H9 (cell line): ENCODE data around the gene PSMB9. TPM values are rescaled to one million over a fixed set of nuclear protein-coding genes. Genes with fewer than 3 reads are reported as not detected.

Experiments used
- DNase-seq: peaks from one replicate; pipeline ENCODE4 v3.0.0-alpha.2; 2017
- H2AFZ ChIP-seq: one replicate; pipeline ENCODE4 v1.6.1; 2013; ENCODE audit warnings: mild to moderate bottlenecking, low read length, control low read depth, moderate library complexity
- H2AK5ac ChIP-seq: 2 replicates; pipeline ENCODE4 v1.6.1; 2013; ENCODE audit warnings: low read length, control low read depth, mixed read lengths; ENCODE audit not compliant: insufficient read length
- H2BK120ac ChIP-seq: one replicate; pipeline ENCODE4 v1.6.1; 2013; ENCODE audit warnings: low read depth, mild to moderate bottlenecking, low read length, control low read depth, inconsistent platforms; ENCODE audit not compliant: poor library complexity, severe bottlenecking
- H2BK12ac ChIP-seq: 2 replicates; pipeline ENCODE4 v1.6.1; 2013; ENCODE audit warnings: low read length, control low read depth, mixed read lengths, low read depth; ENCODE audit not compliant: insufficient read length
- H2BK15ac ChIP-seq: 2 replicates; pipeline ENCODE4 v1.6.1; 2013; ENCODE audit warnings: low read depth, low read length, control low read depth
- H2BK20ac ChIP-seq: one replicate; pipeline ENCODE4 v1.6.1; 2013; ENCODE audit warnings: low read depth, mild to moderate bottlenecking, low read length, control low read depth, inconsistent platforms; ENCODE audit not compliant: poor library complexity, severe bottlenecking
- H2BK5ac ChIP-seq: 2 replicates; pipeline ENCODE4 v1.6.1; 2013; ENCODE audit warnings: low read length, control low read depth, mixed read lengths; ENCODE audit not compliant: insufficient read length
- H3K14ac ChIP-seq: 2 replicates; pipeline ENCODE4 v1.6.1; 2013; ENCODE audit warnings: low read length, control low read depth; ENCODE audit not compliant: insufficient read depth
- H3K18ac ChIP-seq: 2 replicates; pipeline ENCODE4 v1.6.1; 2013; ENCODE audit warnings: low read depth, mild to moderate bottlenecking, mixed read lengths, low read length, control low read depth; ENCODE audit not compliant: insufficient read length
- H3K23ac ChIP-seq: 2 replicates; pipeline ENCODE4 v1.6.1; 2013; ENCODE audit warnings: low read length, control low read depth, mixed read lengths, low read depth; ENCODE audit not compliant: insufficient read length
- H3K23me2 ChIP-seq: 2 replicates; pipeline ENCODE4 v1.6.1; 2013; ENCODE audit warnings: low read depth, mild to moderate bottlenecking, mixed read lengths, low read length, control low read depth; ENCODE audit not compliant: insufficient read length, poor library complexity, severe bottlenecking
- H3K27ac ChIP-seq: 2 replicates; pipeline ENCODE4 v1.5.1; 2013; ENCODE audit warnings: low read length, control low read depth, mixed read lengths, low read depth; ENCODE audit not compliant: insufficient read length
- H3K27me3 ChIP-seq: 2 replicates; pipeline ENCODE4 v1.6.1; 2013; ENCODE audit warnings: low read length, control low read depth, inconsistent platforms; ENCODE audit not compliant: insufficient read depth
- H3K4ac ChIP-seq: 2 replicates; pipeline ENCODE4 v1.6.1; 2013; ENCODE audit warnings: low read depth, mild to moderate bottlenecking, control low read depth, inconsistent platforms, low read length, moderate library complexity
- H3K4me1 ChIP-seq: 2 replicates; pipeline ENCODE4 v1.6.1; 2013; ENCODE audit warnings: low read length, control low read depth, inconsistent platforms; ENCODE audit not compliant: insufficient read depth
- H3K4me2 ChIP-seq: 2 replicates; pipeline ENCODE4 v1.6.1; 2013; ENCODE audit warnings: low read length, control low read depth, mixed read lengths; ENCODE audit not compliant: insufficient read length, insufficient read depth
- H3K56ac ChIP-seq: 2 replicates; pipeline ENCODE4 v1.6.1; 2013; ENCODE audit warnings: low read depth, mild to moderate bottlenecking, mixed read lengths, low read length, control low read depth; ENCODE audit not compliant: insufficient read length
- H3K79me1 ChIP-seq: 2 replicates; pipeline ENCODE4 v1.6.1; 2013; ENCODE audit warnings: low read depth, mild to moderate bottlenecking, moderate library complexity, low read length, control low read depth, inconsistent platforms; ENCODE audit not compliant: insufficient read depth, poor library complexity, severe bottlenecking
- H3K79me2 ChIP-seq: 2 replicates; pipeline ENCODE4 v1.6.1; 2013; ENCODE audit warnings: low read length, control low read depth, inconsistent platforms; ENCODE audit not compliant: insufficient read depth
- H3K9ac ChIP-seq: 2 replicates; pipeline ENCODE4 v1.6.1; 2013; ENCODE audit warnings: low read length, control low read depth, mixed read lengths; ENCODE audit not compliant: insufficient read length; ENCODE audit errors: extremely low read depth
- H3K9me3 ChIP-seq: one replicate; pipeline ENCODE4 v1.6.1; 2013; ENCODE audit warnings: low read depth, low read length, inconsistent platforms; ENCODE audit not compliant: control insufficient read depth
- H3T11ph ChIP-seq: one replicate; pipeline ENCODE4 v1.6.1; 2013; ENCODE audit warnings: mild to moderate bottlenecking, low read length, control low read depth, inconsistent platforms
- H4K20me1 ChIP-seq: one replicate; pipeline ENCODE4 v1.6.1; 2013; ENCODE audit not compliant: control insufficient read depth, insufficient read length, insufficient read depth
- H4K5ac ChIP-seq: 2 replicates; pipeline ENCODE4 v1.6.1; 2013; ENCODE audit warnings: low read depth, mild to moderate bottlenecking, mixed read lengths, low read length, control low read depth; ENCODE audit not compliant: insufficient read length
- H4K8ac ChIP-seq: replicated peaks from 2 replicates; pipeline ENCODE4 v1.6.1; 2013; ENCODE audit warnings: low read length, control low read depth, mixed read lengths, low read depth; ENCODE audit not compliant: insufficient read length
- H4K91ac ChIP-seq: 2 replicates; pipeline ENCODE4 v1.6.1; 2013; ENCODE audit warnings: low read depth, mild to moderate bottlenecking, moderate library complexity, mixed read lengths, low read length, control low read depth; ENCODE audit not compliant: insufficient read length
- H3K27ac Mint-ChIP-seq, 3 experiments: 2 replicates in 2 of 3; 3 replicates in 1 of 3; pipeline ENCODE4 v1.8.0; 2020 to 2021; ENCODE audit warnings: mixed read lengths in 3 of 3, mild to moderate bottlenecking in 1 of 3, moderate library complexity in 1 of 3
- H3K27me3 Mint-ChIP-seq: 2 replicates; pipeline ENCODE4 v1.8.0; 2021; ENCODE audit warnings: low read depth, mild to moderate bottlenecking, moderate library complexity, mixed read lengths
- H3K36me3 Mint-ChIP-seq, 3 experiments: 2 replicates in 2 of 3; 3 replicates in 1 of 3; pipeline ENCODE4 v1.8.0; 2020 to 2021; ENCODE audit warnings: low read depth in 3 of 3, mixed read lengths in 3 of 3; ENCODE audit not compliant: insufficient read depth in 1 of 3
- H3K4me1 Mint-ChIP-seq, 2 experiments: 2 replicates each; pipeline ENCODE4 v1.8.0; 2020; ENCODE audit warnings: mixed read lengths in 2 of 2
- H3K4me3 Mint-ChIP-seq, 2 experiments: 2 replicates in 1 of 2; 3 replicates in 1 of 2; pipeline ENCODE4 v1.8.0; 2020 to 2021; ENCODE audit warnings: mild to moderate bottlenecking in 2 of 2, mixed read lengths in 2 of 2, moderate library complexity in 1 of 2
- H3K9me3 Mint-ChIP-seq, 2 experiments: 2 replicates in 1 of 2; 3 replicates in 1 of 2; pipeline ENCODE4 v1.8.0; 2020; ENCODE audit warnings: mild to moderate bottlenecking in 2 of 2, mixed read lengths in 2 of 2, moderate library complexity in 1 of 2
- CTCF ChIP-seq: fragments of 200-600 bp; sonication (generic); conservative IDR thresholded peaks from 3 replicates; pipeline ENCODE4 v1.8.0; 2021; ENCODE audit warnings: antibody characterized with exemption, mild to moderate bottlenecking
- WGBS: extraction: QIAGEN DNeasy Blood & Tissue Kit; methylation state at CpG from one replicate; pipeline ENCODE4 v1.1.7; 2013; ENCODE audit warnings: missing lambda C conversion rate, low lambda C conversion rate, mixed read lengths; ENCODE audit not compliant: insufficient read length; ENCODE audit errors: extremely low coverage; 5-methylcytosine and 5-hydroxymethylcytosine counted together
- total RNA-seq: library from RNA; stranded (reverse); gene quantifications from 2 replicates; pipeline ENCODE4 v1.2.1, GENCODE V29; 2021

Gene PSMB9
- total RNA-seq, 1 experiment from 2014 or later: 3.5 TPM

DNA sequence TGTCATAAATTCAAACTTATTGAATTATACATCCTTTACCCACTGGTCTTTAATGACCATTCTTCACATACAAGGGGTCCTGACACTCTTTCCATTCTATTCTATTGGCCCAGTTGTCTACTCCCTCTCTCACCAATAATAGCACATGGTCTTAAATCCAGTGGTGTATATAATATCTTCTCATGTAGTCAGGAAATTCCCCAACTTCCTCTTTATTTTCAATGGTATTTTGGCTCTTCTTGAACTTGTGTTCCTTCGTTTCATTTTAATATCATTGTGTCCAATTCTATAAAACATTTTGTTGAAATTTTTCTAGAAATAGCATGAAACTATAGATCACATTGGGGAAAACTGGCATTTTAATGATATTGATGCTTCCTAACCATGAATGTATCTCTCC lies 36.8 kb downstream of the PSMB9 start:
- H3K27ac Mint-ChIP-seq: no peak overlapping the region

More for the DNA sequence above, 36.8 kb downstream of the PSMB9 start:
- no peak overlapping the region for H3K14ac ChIP-seq
- no peak overlapping the region for H4K5ac ChIP-seq
- H3K79me1 ChIP-seq: no peaks in the 10 kb centered on the region
- DNase-seq: no peak
- H2BK5ac ChIP-seq: no peak overlapping the region
- no peak overlapping the region for H3K56ac ChIP-seq
- H2AK5ac ChIP-seq: no peak overlapping the region
- H3K4ac ChIP-seq: no peak overlapping the region
- no peak overlapping the region for H3T11ph ChIP-seq
- H3K27ac ChIP-seq: no peak overlapping the region
- H2AFZ ChIP-seq: no peak overlapping the region
- no peak overlapping the region for H2BK20ac ChIP-seq
- H4K91ac ChIP-seq: no peak overlapping the region
- H3K9me3 ChIP-seq: no peaks in the 10 kb centered on the region
- H3K9me3 Mint-ChIP-seq: no peaks in the 10 kb centered on the region; a peak in 2 of 5 replicates
- no peaks in the 10 kb centered on the region for H3K27me3 ChIP-seq
- H3K36me3 Mint-ChIP-seq: peaks cover 0 to 2% (median 0%) of the 10 kb centered on the region in 3 experiments; a peak in 2 of 7 replicates
- H3K4me1 ChIP-seq: peaks cover 3% of the 10 kb centered on the region; the same call in 1 of the 2 replicates
- no peak overlapping the region for H2BK12ac ChIP-seq
- H3K23ac ChIP-seq: no peak overlapping the region
- H3K23me2 ChIP-seq: peaks cover 13% of the 10 kb centered on the region
- H3K79me2 ChIP-seq: peaks cover 2% of the 10 kb centered on the region; the same call in 1 of the 2 replicates
- H3K18ac ChIP-seq: no peak overlapping the region
- no peak overlapping the region for H4K8ac ChIP-seq
- no CpG with 5 or more reads among the region's 1 CpG for WGBS
- no peak overlapping the region for H2BK15ac ChIP-seq
- no peak overlapping the region for H3K9ac ChIP-seq
- H2BK120ac ChIP-seq: no peak overlapping the region
- no peak for TF ChIP-seq CTCF
- peaks cover 10 to 15% of the 10 kb centered on the region in 2 experiments for H3K4me1 Mint-ChIP-seq
- no peak overlapping the region for H3K4me3 Mint-ChIP-seq
- H3K27me3 Mint-ChIP-seq: peaks cover 2% of the 10 kb centered on the region; the same call in 1 of the 2 replicates
- H4K20me1 ChIP-seq: no peaks in the 10 kb centered on the region
- H3K4me2 ChIP-seq: no peak overlapping the region
